ENCODE measurements around the gene SLC9C1. TPM values are rescaled to one million over a fixed set of nuclear protein-coding genes. Genes with fewer than 3 reads are reported as not detected.

The SLC9C1 gene
- total and polyA plus RNA-seq, 2 of the 13 experiments (the other 11 are each of a cell fraction or from before 2014, with no cell fraction given), result not detected

- TF ChIP-seq BCLAF1 (IDR thresholded peaks at IDR 0.05) (no peak), CENPBD1 (CRISPR knock-in tag; IDR thresholded peaks at IDR 0.05; ENCODE audit: borderline replicate concordance, low read depth) (no peak), ZNF770 (CRISPR knock-in tag; IDR thresholded peaks at IDR 0.05) (no peak), ZNF562 (CRISPR knock-in tag; IDR thresholded peaks at IDR 0.05; ENCODE audit: borderline replicate concordance) (no peak)
These were observed 155.6 kb downstream of the SLC9C1 start (continued) for GRCh38 chr3:112138219-112138969.

GRCh38 chr3:112137781-112138180, 156.2 kb downstream of the SLC9C1 start:
- DNase-seq (ENCODE audit: low spot score), result no peak
- Histone ChIP-seq H3K27me3 (ENCODE audit: control insufficient read depth in 1 of 2, insufficient read depth in 2 of 2, low read length in 2 of 2) (no peaks in the 10 kb centered on the region; a peak in 1 of 5 replicates), H3K36me3 (replicated peaks in 1 of 2; ENCODE audit: control insufficient read depth in 1 of 2, insufficient read depth in 2 of 2, low read length in 2 of 2) (no peaks in the 10 kb centered on the region), H3K9ac (ENCODE audit: insufficient read depth, low read depth, low read length) (no peak overlapping the region), H2AFZ (ENCODE audit: low read length) (no peak overlapping the region), H4K20me1 (ENCODE audit: insufficient read depth, low read length) (no peaks in the 10 kb centered on the region), H3K4me2 (ENCODE audit: low read depth, low read length) (no peak overlapping the region), H3K79me2 (ENCODE audit: insufficient read depth, low read length) (no peaks in the 10 kb centered on the region), H3K27ac (ENCODE audit: extremely low read length, insufficient read depth, low read length) (no peak overlapping the region), H3K4me3 (replicated peaks in 1 of 3; ENCODE audit: insufficient read depth in 1 of 3, low read depth in 2 of 3, low read length in 3 of 3) (no peak overlapping the region), H3K4me1 (ENCODE audit: insufficient read depth, low read length) (no peaks in the 10 kb centered on the region), H3K9me3 (ENCODE audit: low read length) (no peaks in the 10 kb centered on the region)
- ATAC-seq, result no peak
- BruUV-seq (replicated peaks), result no TSS peak
- CTCF ChIA-PET (ENCODE audit: low intra/inter-chr PET ratio, low total read pairs), result interaction anchor here (1.6 to 1.8 kb wide), 2 partner anchors 382 to 394 kb away, joined by 7 to 20 read pairs; no protein-coding TSS in a partner anchor
- in situ Hi-C loops (cut with HindIII; ENCODE audit: extremely low pct_ligation_motif_present, low pct_unique_long_range_greater_than_20kb), result loop anchor here (10.0 kb wide), 1 partner anchor 377 kb away; no protein-coding TSS in a partner anchor
- TF ChIP-seq ZNF274 (CRISPR knock-in tag; IDR thresholded peaks at IDR 0.05) (no peak), ZFP36 (IDR thresholded peaks at IDR 0.05; ENCODE audit: borderline replicate concordance, low read depth, low read length, partially characterized antibody) (no peak), ZFP36L1 (CRISPR knock-in tag; IDR thresholded peaks at IDR 0.05) (no peak)
- POLR2A ChIA-PET, result no interaction called here
- FAIRE-seq, result no peak
- intact Hi-C loops (cut with micrococcal nuclease; ENCODE audit: unreplicated experiment), result loop anchor here (1.0 to 10.0 kb wide), 4 partner anchors 157 to 394 kb away; partner anchors contain the start of gene SLC9C1
- 0% methylated on average over 4 of the region's 4 CpGs for WGBS (ENCODE audit: low lambda C conversion rate)
